ENCODE measurements around the gene ZNF221.
"Not testable (repeated sequence)": the region's sequence is repeated elsewhere in the genome, so short reads cannot be mapped to it uniquely, and the experiment has no call there.

Gene ZNF221

GRCh38 chr19:43950834-43951645 is at the start of gene ZNF221:
Gene ZNF221, plus strand, starts transcription at chr19:43951228. Its CDS starts 11,499 bp downstream, at chr19:43962727.
- peak; percentile 71 for DNase-seq (ENCODE audit: extremely low spot score, insufficient read length, low read depth)

GRCh38 chr19:43901395-43902390 is 49.3 kb upstream of the ZNF221 start:
- DNase-seq (ENCODE audit: extremely low spot score, insufficient read length, low read depth) (peak; percentile 46), FAIRE-seq (peak; percentile 77)

More at GRCh38 chr19:43950834-43951645, at the start of gene ZNF221:
- FAIRE-seq, result peak; percentile 93

- no peak for DNase-seq (ENCODE audit: extremely low spot score, insufficient read length, low read depth)
- FAIRE-seq, result no peak
Measured at GRCh38 chr19:43902399-43902798, 48.6 kb upstream of the ZNF221 start.

GRCh38 chr19:43905897-43906296 is 45.1 kb upstream of the ZNF221 start:
- DNase-seq (ENCODE audit: extremely low spot score, insufficient read length, low read depth) (no peak), FAIRE-seq (no peak)

- FAIRE-seq, result no peak
- DNase-seq (ENCODE audit: extremely low spot score, insufficient read length, low read depth), result no peak
Measured at GRCh38 chr19:43906774-43907173, 44.3 kb upstream of the ZNF221 start.

- DNase-seq (ENCODE audit: extremely low spot score, insufficient read length, low read depth), result no peak
- FAIRE-seq, result no peak
Measured at GRCh38 chr19:43908659-43909058, 42.4 kb upstream of the ZNF221 start.

GRCh38 chr19:43910884-43911283 is 40.1 kb upstream of the ZNF221 start:
- DNase-seq (ENCODE audit: extremely low spot score, insufficient read length, low read depth), result no peak
- FAIRE-seq, result no peak

GRCh38 chr19:43913383-43913782 is 37.6 kb upstream of the ZNF221 start:
- FAIRE-seq, result no peak
- no peak for DNase-seq (ENCODE audit: extremely low spot score, insufficient read length, low read depth)

- FAIRE-seq (no peak), DNase-seq (ENCODE audit: extremely low spot score, insufficient read length, low read depth) (no peak)
Measured at GRCh38 chr19:43914051-43914450, 37.0 kb upstream of the ZNF221 start.

GRCh38 chr19:43923875-43924274 is 27.2 kb upstream of the ZNF221 start:
- no peak for DNase-seq (ENCODE audit: extremely low spot score, insufficient read length, low read depth)

GRCh38 chr19:43928820-43929219 is 22.2 kb upstream of the ZNF221 start:
- no peak for DNase-seq (ENCODE audit: extremely low spot score, insufficient read length, low read depth)
- FAIRE-seq, result no peak

More at GRCh38 chr19:43923875-43924274, 27.2 kb upstream of the ZNF221 start:
- FAIRE-seq, result peak; percentile 9

GRCh38 chr19:43934055-43934984 is 16.7 kb upstream of the ZNF221 start:
- FAIRE-seq (no peak), DNase-seq (ENCODE audit: extremely low spot score, insufficient read length, low read depth) (no peak)

- DNase-seq (ENCODE audit: extremely low spot score, insufficient read length, low read depth) (peak; percentile 90), FAIRE-seq (peak; percentile 90)
Measured at GRCh38 chr19:43934985-43935708, 15.9 kb upstream of the ZNF221 start, which contains the start of gene ZNF45. Gene ZNF45, minus strand, starts transcription at chr19:43935282. Its CDS starts 13,097 bp downstream, at chr19:43922185.

GRCh38 chr19:43936188-43936587 is 14.8 kb upstream of the ZNF221 start:
- DNase-seq (ENCODE audit: extremely low spot score, insufficient read length, low read depth) (no peak), FAIRE-seq (no peak)

- no peak for FAIRE-seq
- DNase-seq (ENCODE audit: extremely low spot score, insufficient read length, low read depth), result no peak
Measured at GRCh38 chr19:43939557-43940260, 11.3 kb upstream of the ZNF221 start.

- FAIRE-seq, result no peak
- no peak for DNase-seq (ENCODE audit: extremely low spot score, insufficient read length, low read depth)
Measured at GRCh38 chr19:43940719-43941118, 10.3 kb upstream of the ZNF221 start.

- FAIRE-seq, result no peak
- no peak for DNase-seq (ENCODE audit: extremely low spot score, insufficient read length, low read depth)
Measured at GRCh38 chr19:43941209-43941608, 9.8 kb upstream of the ZNF221 start.

- not testable (repeated sequence) for FAIRE-seq; DNase-seq (ENCODE audit: extremely low spot score, insufficient read length, low read depth)
Measured at GRCh38 chr19:43947412-43947811, 3.6 kb upstream of the ZNF221 start.

Data from GM18507 (cell line).